ENCODE results near the gene NOCT.
"Not testable (repeated sequence)": the region's sequence is repeated elsewhere in the genome, so short reads cannot be mapped to it uniquely, and the experiment has no call there.

NOCT gene

GRCh38 chr4:139044291-139044690, 28.7 kb downstream of the NOCT start:
- DNase-seq (ENCODE audit: low read depth, low spot score) = no peak
- H3K4me3 ChIP-seq (ENCODE audit: low read depth, low read length) = no peak overlapping the region
- no peak for TF ChIP-seq CTCF (IDR thresholded peaks at IDR 0.05; ENCODE audit: low read depth, low read length)
- in situ Hi-C loops (cut with HindIII; ENCODE audit: low sequenced_read_pairs) = no loop called here

- no peak for DNase-seq (ENCODE audit: low read depth, low spot score)
- TF ChIP-seq CTCF (IDR thresholded peaks at IDR 0.05; ENCODE audit: low read depth, low read length) = no peak
- no peak overlapping the region for H3K4me3 ChIP-seq (ENCODE audit: low read depth, low read length)
- in situ Hi-C loops (cut with HindIII; ENCODE audit: low sequenced_read_pairs) = no loop called here
Observed at GRCh38 chr4:139048026-139048425, 32.4 kb downstream of the NOCT start.

- H3K4me3 ChIP-seq (ENCODE audit: low read depth, low read length) = no peak overlapping the region
- peak; percentile 28 for DNase-seq (ENCODE audit: low read depth, low spot score)
- TF ChIP-seq CTCF (IDR thresholded peaks at IDR 0.05; ENCODE audit: low read depth, low read length) = no peak
- in situ Hi-C loops (cut with HindIII; ENCODE audit: low sequenced_read_pairs) = no loop called here
Observed at GRCh38 chr4:139050446-139050845, 34.9 kb downstream of the NOCT start.

- H3K4me3 ChIP-seq (ENCODE audit: low read depth, low read length) = no peak overlapping the region
- TF ChIP-seq CTCF (IDR thresholded peaks at IDR 0.05; ENCODE audit: low read depth, low read length) = no peak
- DNase-seq (ENCODE audit: low read depth, low spot score) = no peak
- in situ Hi-C loops (cut with HindIII; ENCODE audit: low sequenced_read_pairs) = no loop called here
Observed at GRCh38 chr4:139053909-139054308, 38.3 kb downstream of the NOCT start.

GRCh38 chr4:139054791-139055505, 39.4 kb downstream of the NOCT start:
- H3K4me3 ChIP-seq (ENCODE audit: low read depth, low read length) = no peak overlapping the region
- no peak for DNase-seq (ENCODE audit: low read depth, low spot score)
- in situ Hi-C loops (cut with HindIII; ENCODE audit: low sequenced_read_pairs) = no loop called here
- TF ChIP-seq CTCF (IDR thresholded peaks at IDR 0.05; ENCODE audit: low read depth, low read length) = no peak

GRCh38 chr4:139059026-139059425, 43.4 kb downstream of the NOCT start:
- DNase-seq (ENCODE audit: low read depth, low spot score); H3K4me3 ChIP-seq (ENCODE audit: low read depth, low read length); in situ Hi-C loops (cut with HindIII; ENCODE audit: low sequenced_read_pairs): not testable (repeated sequence)

GRCh38 chr4:139060591-139060990, 45.0 kb downstream of the NOCT start:
- TF ChIP-seq CTCF (IDR thresholded peaks at IDR 0.05; ENCODE audit: low read depth, low read length) = no peak
- no peak for DNase-seq (ENCODE audit: low read depth, low spot score)
- in situ Hi-C loops (cut with HindIII; ENCODE audit: low sequenced_read_pairs) = no loop called here
- H3K4me3 ChIP-seq (ENCODE audit: low read depth, low read length) = no peak overlapping the region
